IPS-15b (cell line): ENCODE results near the gene PPP3R1.
A peak's percentile ranks its signal among the peaks of the same experiment; 100 is the strongest.

ENCODE experiments used
- H3K27me3 ChIP-seq: one replicate; pipeline ENCODE4 v1.6.1; 2013; ENCODE audit warnings: low read length; ENCODE audit not compliant: control insufficient read depth, insufficient read depth
- H3K36me3 ChIP-seq: one replicate; pipeline ENCODE4 v1.6.1; 2013; ENCODE audit warnings: low read length; ENCODE audit not compliant: control insufficient read depth, insufficient read depth
- H3K4me1 ChIP-seq: one replicate; pipeline ENCODE4 v1.6.1; 2013; ENCODE audit warnings: mild to moderate bottlenecking, low read length; ENCODE audit not compliant: control insufficient read depth, insufficient read depth
- H3K4me3 ChIP-seq: one replicate; pipeline ENCODE4 v1.5.1; 2013; ENCODE audit warnings: low read depth, low read length
- H3K9ac ChIP-seq: one replicate; pipeline ENCODE4 v1.6.1; 2013; ENCODE audit warnings: low read depth, mild to moderate bottlenecking, low read length
- H3K9me3 ChIP-seq: one replicate; pipeline ENCODE4 v1.6.1; 2013; ENCODE audit warnings: mild to moderate bottlenecking, low read length; ENCODE audit not compliant: control insufficient read depth, insufficient read depth

PPP3R1 gene

GRCh38 chr2:68252400-68253218 is at the start of gene PPP3R1:
TSS of gene PPP3R1 (minus strand) at chr2:68252532. CDS start at chr2:68252127, 405 bp downstream.
- H3K4me3 ChIP-seq: peak within 1 kb of the TSS; percentile 94

DNA sequence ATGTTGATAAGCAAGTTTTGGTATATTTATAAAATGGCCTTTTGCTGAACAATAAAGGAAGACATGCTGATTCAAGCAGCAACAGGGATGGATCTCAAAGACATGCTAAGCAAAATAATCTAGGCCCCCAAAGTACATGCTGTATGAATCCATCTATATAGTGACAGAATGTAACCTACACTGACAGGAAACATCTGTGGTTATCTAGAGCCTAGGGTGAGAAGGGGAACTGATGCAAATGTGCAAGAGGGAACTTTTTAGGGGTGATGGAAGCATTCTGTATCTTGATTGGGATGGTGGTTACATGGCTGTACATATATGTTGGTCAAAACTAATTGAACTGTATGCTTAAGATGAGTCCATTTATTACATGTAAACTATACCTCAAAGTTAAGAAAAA is 43.2 kb upstream of the PPP3R1 start:
- no peaks in the 10 kb centered on the region for H3K36me3 ChIP-seq
- H3K9me3 ChIP-seq: no peaks in the 10 kb centered on the region
- H3K9ac ChIP-seq: no peak overlapping the region
- no peaks in the 10 kb centered on the region for H3K27me3 ChIP-seq
- no peak overlapping the region for H3K4me3 ChIP-seq
- H3K4me1 ChIP-seq: no peaks in the 10 kb centered on the region

More at GRCh38 chr2:68252400-68253218, at the start of gene PPP3R1:
- H3K9ac ChIP-seq: peak within 1 kb of the TSS; percentile 93
- H3K36me3 ChIP-seq: no peaks in the 10 kb centered on the region
- H3K27me3 ChIP-seq: no peaks in the 10 kb centered on the region
- peaks cover 17% of the 10 kb centered on the region for H3K4me1 ChIP-seq
- H3K9me3 ChIP-seq: no peaks in the 10 kb centered on the region

DNA sequence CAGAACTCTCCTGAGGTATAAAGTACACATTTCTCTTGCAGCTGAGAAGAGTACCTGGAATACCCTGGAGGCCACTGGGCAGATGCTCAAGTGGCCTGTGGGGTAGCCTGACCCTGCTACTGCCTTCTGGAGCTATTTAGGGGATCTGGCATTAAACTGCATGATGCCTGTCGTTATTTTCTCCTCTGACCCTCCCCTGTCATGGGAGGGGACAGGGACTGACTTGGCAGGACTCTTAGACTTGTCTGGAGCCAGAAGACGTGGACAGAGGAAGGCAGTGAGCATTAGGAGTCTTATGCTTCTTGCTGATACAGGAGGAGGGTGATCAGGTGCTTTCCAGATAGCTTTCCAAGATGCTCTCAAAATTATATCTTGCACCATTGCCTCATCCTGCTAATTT is 42.6 kb upstream of the PPP3R1 start:
- H3K27me3 ChIP-seq: no peaks in the 10 kb centered on the region
- H3K4me1 ChIP-seq: no peaks in the 10 kb centered on the region
- no peak overlapping the region for H3K4me3 ChIP-seq
- no peak overlapping the region for H3K9ac ChIP-seq
- H3K9me3 ChIP-seq: no peaks in the 10 kb centered on the region
- no peaks in the 10 kb centered on the region for H3K36me3 ChIP-seq

DNA sequence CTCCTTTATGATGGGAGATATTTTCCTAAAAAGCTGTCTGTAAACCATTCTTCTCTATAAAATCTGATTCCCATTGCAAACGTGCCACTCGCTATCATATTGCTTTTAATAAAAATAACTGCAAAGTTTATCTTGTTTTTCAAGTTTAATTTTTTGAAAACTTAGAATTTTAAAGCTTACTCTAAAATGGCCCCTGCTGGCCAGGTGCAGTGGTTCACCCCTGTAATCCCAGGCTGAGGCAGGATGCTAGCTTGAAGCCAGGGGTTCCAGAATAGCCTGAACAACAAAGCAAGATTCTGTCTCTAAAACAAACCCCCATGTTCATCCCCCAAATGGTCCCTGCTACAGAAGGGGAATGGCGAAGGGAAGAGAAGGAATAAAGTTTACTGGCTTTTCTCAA is 41.9 kb upstream of the PPP3R1 start:
- no peak overlapping the region for H3K9ac ChIP-seq
- H3K9me3 ChIP-seq: no peaks in the 10 kb centered on the region
- no peaks in the 10 kb centered on the region for H3K36me3 ChIP-seq
- no peaks in the 10 kb centered on the region for H3K27me3 ChIP-seq
- H3K4me3 ChIP-seq: no peak overlapping the region
- no peaks in the 10 kb centered on the region for H3K4me1 ChIP-seq

- Histone ChIP-seq H3K4me1 (no peaks in the 10 kb centered on the region), H3K36me3 (no peaks in the 10 kb centered on the region), H3K4me3 (no peak overlapping the region), H3K27me3 (no peaks in the 10 kb centered on the region), H3K9ac (no peak overlapping the region), H3K9me3 (no peaks in the 10 kb centered on the region)
These were observed 41.4 kb upstream of the PPP3R1 start for GRCh38 chr2:68293755-68294154.

DNA sequence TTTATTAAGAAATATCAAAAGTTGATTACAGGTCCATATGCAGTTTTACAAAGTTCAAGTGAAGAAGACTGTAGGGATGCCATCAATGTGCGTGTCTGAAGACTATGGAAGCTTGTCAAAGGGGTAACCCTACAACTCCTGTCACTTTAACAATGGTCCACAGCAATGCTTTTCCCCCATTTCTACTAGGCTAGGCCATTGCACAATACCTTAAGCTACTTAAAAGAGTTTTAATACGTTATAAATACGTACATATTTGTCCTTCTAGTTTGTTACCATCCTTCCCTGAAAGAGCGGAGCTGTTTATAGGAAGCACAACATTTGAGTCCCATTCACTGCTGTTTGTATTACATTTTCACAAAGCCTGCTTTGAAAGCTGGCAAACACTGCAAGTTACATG is 40.7 kb upstream of the PPP3R1 start:
- H3K4me3 ChIP-seq: no peak overlapping the region
- no peaks in the 10 kb centered on the region for H3K36me3 ChIP-seq
- H3K4me1 ChIP-seq: peaks cover 4% of the 10 kb centered on the region
- H3K9me3 ChIP-seq: no peaks in the 10 kb centered on the region
- no peak overlapping the region for H3K9ac ChIP-seq
- H3K27me3 ChIP-seq: no peaks in the 10 kb centered on the region

GRCh38 chr2:68292108-68292710 is 39.9 kb upstream of the PPP3R1 start:
- no peaks in the 10 kb centered on the region for H3K36me3 ChIP-seq
- H3K9ac ChIP-seq: no peak overlapping the region
- no peak overlapping the region for H3K4me3 ChIP-seq
- H3K4me1 ChIP-seq: peaks cover 4% of the 10 kb centered on the region
- no peaks in the 10 kb centered on the region for H3K9me3 ChIP-seq
- H3K27me3 ChIP-seq: no peaks in the 10 kb centered on the region

DNA sequence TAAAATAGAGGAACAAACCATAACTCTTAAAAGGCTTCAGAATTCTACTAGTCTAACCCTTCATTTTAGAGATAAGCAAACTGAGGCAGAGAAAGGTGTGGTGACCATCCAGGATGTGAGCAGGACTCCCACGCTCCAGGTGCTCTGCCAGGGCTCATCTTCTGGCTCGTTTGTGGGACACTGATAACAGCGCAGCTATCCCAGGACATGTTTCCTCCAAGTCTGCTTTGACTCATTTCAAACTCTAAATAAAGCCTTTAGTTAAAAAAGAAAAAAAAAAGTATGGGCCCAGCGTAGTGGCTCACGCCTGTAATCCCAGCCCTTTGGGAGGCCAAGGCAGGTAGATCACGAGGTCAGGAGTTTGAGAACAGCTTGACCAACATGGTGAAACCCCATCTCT is 39.0 kb upstream of the PPP3R1 start:
- H3K36me3 ChIP-seq: no peaks in the 10 kb centered on the region
- peaks cover 4% of the 10 kb centered on the region for H3K4me1 ChIP-seq
- no peaks in the 10 kb centered on the region for H3K9me3 ChIP-seq
- H3K4me3 ChIP-seq: no peak overlapping the region
- H3K9ac ChIP-seq: no peak overlapping the region
- H3K27me3 ChIP-seq: no peaks in the 10 kb centered on the region

- H3K36me3 ChIP-seq: no peaks in the 10 kb centered on the region
- H3K9me3 ChIP-seq: no peaks in the 10 kb centered on the region
- no peak overlapping the region for H3K9ac ChIP-seq
These were observed 38.6 kb upstream of the PPP3R1 start for GRCh38 chr2:68290901-68291300.

DNA sequence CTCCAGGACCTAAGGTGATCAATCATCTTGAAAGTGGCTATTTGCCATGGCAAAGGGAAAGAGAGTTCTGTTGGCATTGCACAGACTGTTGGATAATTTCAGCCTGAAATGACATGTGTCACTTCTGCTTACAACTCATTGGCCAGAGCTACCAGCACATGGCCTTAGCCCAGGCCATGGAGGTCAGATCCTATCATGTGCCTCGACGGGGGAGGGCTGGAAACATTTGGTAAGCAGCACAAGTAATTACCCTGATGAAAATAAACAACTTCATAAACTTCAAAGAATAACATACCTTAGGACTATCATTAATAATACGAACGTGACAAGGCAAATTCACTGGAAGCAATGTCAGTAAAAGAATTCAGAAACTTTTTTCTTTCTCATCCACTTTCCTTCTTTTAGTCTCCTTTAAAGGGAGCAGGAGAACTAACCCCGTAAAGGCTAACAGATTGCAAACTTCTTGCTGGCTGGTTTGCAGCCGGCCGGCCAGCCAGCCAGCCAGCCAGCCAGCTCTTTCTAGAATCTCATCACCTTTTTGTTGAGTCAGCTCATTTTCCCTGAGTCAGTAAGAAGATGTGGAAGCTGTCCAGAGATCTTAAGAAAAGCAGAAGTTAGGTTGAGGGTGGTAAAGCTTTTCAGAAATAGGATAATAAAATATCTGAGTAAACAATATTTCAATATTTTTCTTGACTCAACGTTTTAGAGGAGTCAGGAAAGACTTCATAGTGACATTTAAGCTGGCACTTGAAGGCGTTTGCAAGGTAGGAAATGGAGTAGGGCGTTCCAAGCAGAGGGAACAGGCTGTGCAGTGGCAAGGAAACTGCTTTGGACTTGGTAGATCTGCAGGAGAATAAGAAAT is 35.5 kb upstream of the PPP3R1 start:
- Histone ChIP-seq H3K4me3 (no peak overlapping the region), H3K9me3 (no peaks in the 10 kb centered on the region), H3K9ac (no peak overlapping the region), H3K4me1 (peaks cover 5% of the 10 kb centered on the region), H3K27me3 (no peaks in the 10 kb centered on the region), H3K36me3 (no peaks in the 10 kb centered on the region)

More at GRCh38 chr2:68290901-68291300, 38.6 kb upstream of the PPP3R1 start:
- no peak overlapping the region for H3K4me3 ChIP-seq
- H3K27me3 ChIP-seq: no peaks in the 10 kb centered on the region
- H3K4me1 ChIP-seq: peaks cover 4% of the 10 kb centered on the region

DNA sequence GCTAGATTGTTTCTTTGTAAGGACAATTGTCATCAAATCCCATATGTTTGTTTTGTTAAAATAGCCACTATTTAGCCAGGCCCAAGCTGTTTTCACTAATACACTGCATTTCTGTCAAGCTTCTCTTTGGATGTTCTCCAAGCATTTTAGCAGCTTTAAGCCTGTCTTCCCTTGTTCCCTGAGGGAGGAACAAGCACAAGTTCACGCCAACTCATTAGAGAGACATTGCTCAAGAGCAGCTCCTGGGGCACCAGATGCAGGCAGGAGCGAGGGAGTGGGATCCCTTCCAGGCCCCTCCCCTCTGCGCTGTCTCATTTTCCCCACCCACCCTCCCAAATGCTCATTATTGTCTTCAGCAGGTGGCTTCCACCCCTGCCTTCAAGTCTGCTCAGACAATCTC is 32.6 kb upstream of the PPP3R1 start:
- Histone ChIP-seq H3K9me3 (no peaks in the 10 kb centered on the region), H3K36me3 (no peaks in the 10 kb centered on the region), H3K4me1 (peaks cover 5% of the 10 kb centered on the region), H3K4me3 (no peak overlapping the region), H3K9ac (no peak overlapping the region), H3K27me3 (no peaks in the 10 kb centered on the region)
